ENCODE measurements around the gene GSN.

Gene GSN

GRCh38 chr9:121274851-121275250 lies 6.9 kb downstream of the GSN start:
- no peak for DNase-seq

DNA sequence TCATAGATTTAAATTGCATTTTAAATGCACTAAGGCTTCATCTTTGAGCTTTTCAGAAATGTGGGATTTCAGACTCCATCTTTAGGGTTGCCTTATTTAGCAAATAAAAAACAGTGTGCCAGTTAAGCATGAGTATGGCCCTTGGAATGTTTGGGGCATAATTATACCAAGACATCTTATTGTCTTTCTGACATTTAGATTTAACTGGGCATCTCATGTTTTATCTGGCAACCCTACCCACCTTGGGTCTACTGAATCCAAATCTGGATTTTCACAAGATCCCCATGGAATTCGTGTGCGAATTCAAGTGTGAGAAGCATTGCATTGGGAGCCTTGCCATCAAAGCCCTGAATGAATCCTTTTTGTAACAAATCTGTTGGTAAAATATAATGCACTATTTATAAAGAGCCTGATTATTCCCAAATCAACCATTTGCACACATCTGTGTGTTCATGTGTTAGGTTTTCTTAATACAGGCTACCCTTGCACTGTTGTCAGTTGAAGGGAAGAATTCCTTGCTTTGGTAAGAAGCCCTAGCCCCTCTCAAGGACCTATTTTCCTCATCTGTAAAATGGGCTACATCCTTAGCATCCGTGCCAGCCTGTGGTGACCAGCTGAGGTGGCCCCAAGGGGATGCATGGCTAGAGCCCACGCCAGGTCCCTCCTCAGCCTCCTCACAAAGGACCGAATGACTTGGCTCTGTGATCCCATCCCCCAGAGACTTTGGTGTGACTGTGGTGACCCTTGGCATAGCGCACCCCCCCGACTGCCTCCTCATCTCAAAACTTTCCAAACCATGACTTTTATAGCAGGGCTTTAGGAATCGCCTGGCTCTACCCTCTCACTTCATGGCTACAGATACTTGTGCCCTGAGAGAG lies 8.1 kb downstream of the GSN start:
- no peak for DNase-seq

GRCh38 chr9:121277026-121277425 lies 9.1 kb downstream of the GSN start:
- no peak for DNase-seq

- DNase-seq: no peak
Observed at GRCh38 chr9:121277518-121278295, 9.7 kb downstream of the GSN start.

GRCh38 chr9:121278477-121279261 lies 10.7 kb downstream of the GSN start:
- peak; percentile 46 for DNase-seq

DNA sequence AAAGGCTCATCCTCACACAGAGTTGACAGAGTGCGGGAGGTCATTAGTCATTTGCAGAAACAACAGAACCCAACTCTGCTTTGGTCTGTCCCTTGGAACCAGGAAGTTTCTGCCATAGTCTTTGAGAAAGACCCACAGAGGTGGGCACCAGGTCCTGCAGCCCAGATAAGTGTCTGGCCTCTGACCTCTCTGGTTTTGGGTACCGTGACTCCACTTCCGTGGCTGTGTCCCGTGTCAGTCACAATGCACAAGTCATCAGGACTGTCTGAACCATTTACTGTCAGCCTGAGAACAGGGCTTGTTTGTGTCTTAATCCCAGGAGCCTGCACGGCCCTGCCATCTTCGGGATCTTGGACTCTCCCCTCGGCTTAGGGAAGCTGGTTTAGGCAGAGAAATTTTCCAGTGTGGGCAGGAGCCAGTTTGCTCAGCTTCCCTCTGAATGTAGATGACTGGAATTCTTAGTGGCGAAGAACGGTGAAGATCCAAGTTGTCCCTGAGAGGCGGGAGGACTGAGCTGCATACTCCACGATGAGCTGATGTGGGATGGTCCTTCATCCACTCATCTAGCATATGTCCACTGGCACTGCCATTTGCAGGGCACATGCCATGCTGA lies 11.9 kb downstream of the GSN start:
- DNase-seq: no peak

GRCh38 chr9:121280715-121281613 lies 13.0 kb downstream of the GSN start:
- DNase-seq: no peak

GRCh38 chr9:121281614-121282276 lies 13.8 kb downstream of the GSN start:
- DNase-seq: peak; percentile 72

DNA sequence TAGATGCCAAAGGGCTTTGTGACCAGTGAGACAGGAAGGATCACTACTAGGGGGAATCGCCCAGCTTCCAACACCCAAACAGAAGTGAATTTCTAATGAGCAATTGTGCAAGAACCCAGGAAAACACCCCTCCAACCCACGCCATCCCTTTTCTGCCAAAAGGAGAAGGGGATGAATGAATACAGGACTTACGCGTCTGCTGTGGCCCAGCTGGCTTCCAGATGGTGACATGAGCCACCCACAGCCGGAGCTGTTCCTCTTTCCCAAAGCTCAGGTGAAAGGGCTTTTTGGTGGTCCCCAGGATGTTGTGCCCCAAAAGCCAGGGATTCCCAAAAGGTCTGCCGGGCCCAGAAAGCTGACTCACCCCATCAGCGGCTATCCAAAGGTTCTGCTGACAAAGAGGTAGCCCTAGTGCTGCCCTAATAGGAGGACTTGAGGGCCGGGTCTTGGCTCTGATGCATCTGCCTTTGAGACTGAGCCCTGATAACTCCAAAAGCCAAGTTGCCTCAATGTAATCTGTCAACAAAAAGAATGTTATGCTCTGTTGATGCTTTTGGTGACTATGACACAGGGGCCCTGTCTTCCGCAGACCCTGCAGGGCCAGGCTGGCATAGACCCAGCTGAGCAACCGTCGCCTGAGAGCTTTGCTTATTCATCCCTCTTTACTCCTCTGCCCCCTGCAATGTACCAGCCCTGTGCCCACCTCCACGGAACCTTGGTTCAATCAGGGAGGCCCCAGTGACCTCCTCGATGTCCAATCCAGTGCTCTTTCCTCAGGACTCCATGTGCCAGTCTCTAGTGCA lies 14.5 kb downstream of the GSN start:
- no peak for DNase-seq

GRCh38 chr9:121283080-121283398 lies 15.1 kb downstream of the GSN start:
- no peak for DNase-seq

DNA sequence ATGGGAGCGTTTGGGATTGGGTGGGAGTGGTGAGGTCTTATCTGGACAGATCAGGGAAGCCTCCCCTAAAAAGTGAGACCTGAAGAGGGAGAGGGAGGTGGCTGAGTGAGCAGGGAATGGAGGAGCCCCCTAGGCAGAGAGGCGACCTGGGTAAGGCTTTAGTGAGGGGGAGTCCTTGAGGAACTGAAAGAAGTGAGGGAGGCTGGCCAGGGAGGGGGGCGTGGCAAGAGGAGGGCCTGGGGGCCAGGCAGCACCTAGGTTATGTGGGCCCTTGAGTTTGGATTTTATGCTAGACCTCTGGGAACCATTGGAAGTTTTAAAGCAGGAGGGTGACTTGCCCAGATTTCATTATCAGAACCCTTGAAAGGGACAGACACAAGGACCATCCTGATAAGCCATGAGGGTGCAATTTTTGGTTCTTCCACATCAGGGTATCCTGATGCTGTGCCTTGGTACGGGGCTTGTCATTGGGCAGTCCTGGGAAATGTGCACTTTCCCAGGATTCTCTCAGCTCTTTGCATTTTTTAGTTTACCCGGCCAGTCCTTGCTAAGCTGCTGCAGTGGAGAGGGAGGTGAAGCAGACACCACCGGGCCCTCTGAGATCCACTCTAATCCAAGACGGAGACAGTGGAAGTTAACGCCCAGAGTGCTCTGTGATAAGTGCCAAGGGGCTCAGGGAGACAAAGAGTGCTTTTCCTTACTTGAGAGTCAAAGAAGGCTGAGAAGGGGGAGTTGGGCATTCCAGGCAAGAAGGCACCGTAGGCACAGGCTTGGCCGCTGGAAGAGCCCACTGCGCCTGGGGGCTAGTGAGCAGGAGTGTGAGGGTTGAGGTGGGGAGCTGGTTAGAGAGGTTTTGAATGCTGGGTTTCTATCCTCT lies 16.1 kb downstream of the GSN start:
- no peak for DNase-seq

DNA sequence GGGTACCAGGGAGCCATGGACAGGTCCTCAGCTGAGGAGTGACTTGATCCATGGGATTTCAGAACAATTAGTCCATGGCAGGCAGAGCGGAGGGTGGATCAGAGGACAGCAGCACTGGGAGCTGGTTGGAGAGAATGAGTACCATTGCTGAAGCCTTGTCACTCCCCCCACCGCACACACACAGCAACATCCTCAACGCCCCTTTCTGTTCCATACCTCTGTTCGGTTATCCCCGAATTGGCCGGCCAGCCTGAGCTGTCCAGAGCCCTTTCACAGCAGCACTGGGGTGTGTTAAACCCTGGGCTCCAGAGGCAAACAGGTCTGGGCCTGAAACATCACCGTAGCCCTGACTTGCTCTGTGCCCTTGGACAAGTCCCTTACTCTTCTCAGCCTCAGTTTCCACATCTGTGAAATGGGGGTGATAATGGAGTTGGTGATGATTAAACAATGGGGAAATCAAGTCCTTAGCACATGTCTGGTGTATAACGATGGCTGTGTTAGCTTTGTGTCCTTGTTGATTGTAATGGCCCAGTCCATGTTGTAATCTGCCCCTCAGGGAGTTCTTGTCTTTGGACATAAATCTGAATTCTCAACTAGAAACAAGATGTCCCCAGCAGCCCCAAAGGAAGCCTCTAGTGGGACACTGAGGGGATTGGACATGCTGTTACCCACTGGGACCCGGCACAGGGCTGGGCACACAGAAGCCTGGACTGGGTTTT lies 16.9 kb downstream of the GSN start:
- no peak for DNase-seq

DNA sequence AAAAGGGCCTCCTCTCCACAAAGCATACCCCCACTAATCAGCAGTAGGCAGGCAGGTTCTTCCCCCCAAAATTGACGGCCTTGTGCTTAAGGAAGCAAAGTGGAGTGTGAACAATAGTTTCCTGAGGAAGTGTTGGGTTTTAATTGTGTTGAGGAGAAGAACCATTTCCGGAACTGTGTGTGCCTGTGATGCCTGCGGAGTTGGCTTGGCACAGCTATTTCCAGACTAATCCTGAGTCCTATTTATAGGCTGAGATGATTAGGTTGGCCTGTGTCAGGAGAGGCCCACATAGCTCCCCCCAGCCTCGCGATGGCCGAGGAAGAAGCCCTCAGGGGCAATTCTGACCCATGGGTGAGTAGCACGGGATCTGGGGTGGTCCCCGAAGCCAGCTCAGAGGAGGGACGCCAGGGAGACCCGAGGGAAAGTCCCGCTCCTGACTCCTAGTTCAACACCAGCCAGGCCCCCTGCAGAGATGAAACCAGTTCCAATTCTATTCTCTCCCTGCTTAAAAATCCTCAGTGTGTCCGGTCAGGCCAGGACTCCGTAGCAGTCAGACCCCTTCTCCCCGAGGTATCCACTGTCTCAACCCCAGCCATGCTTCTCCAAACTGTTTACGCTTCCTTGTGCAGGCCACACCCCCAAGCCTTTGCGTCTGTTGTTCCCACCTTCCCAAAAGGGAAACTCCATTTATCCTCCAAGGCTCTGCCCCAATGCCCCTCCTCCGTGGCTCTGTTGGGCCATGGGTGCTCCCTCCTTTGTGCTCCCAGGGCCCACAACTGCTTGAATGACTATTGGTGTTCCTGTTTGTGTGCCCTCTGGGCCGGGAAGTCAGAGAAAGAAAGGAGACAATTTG lies 18.1 kb downstream of the GSN start:
- DNase-seq: no peak

GRCh38 chr9:121286688-121286972 lies 18.7 kb downstream of the GSN start:
- no peak for DNase-seq

DNA sequence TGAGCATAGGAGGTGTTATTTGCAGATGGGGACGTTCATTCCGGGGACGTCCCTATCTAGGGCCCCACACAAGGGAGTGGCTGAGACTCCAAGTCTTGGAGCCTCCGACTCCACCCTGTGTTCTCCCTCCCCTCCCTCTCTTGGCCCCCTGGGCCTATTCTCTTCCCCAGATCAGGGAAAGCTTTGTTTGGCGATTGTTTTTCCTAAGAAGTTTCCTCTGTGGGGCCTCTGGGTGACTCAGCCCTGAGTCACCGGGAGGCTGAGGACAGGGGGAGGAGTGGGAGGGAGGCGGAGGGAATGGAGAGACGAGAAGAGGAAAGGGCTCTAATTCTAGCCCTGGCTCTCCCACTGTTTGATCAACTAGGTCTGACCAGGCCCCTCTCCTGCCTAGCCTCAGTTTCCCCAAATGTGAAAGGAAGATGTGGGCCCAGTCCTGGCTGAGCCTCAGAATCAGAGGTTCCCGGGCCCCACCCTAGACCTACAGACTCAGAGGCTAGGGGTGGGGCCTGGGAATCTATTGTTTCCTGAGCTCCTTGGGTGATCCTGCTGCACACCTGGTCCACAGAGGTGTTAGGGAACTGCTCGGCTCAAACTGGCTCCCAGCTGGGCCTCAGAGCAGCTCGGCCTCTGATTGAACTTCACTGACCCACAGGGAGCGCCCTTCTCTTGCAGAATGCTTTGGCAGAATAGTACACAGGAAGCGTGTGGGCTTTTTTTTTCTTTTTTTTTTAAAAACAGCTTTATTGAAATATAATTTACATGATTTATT lies 19.2 kb downstream of the GSN start:
- DNase-seq: peak; percentile 63

DNA sequence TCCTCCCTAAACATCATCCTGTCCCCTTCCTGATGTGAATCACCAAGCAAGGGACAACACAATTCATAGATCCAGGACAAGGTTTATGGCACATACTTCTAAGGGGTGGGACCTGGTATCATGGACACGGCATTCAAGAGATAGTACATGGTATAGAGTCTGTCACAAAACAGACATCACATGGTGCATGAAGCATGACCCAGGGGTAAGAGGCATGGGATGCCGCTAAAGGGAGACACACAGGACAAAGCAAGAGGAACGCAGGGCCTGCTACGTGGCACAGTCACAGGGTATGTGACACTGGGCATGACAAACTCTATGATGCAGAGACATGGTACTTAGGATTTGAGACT lies 20.7 kb downstream of the GSN start:
- no peak for DNase-seq

GRCh38 chr9:121289026-121289771 lies 21.2 kb downstream of the GSN start:
- DNase-seq: no peak
